GM19452 (cell line): ENCODE data around the gene BAG2.

Experiments used
- ATAC-seq: cut with Tn5 transposase; IDR thresholded peaks from one replicate; pipeline ENCODE4 v1.9.1; 2021; ENCODE audit not compliant: unreplicated experiment

The BAG2 gene

GRCh38 chr6:57172136-57173055, at the start of gene BAG2:
BAG2 (plus strand) TSS chr6:57172326; CDS start chr6:57172698, 372 bp downstream.
- peak; percentile 90 for ATAC-seq

GRCh38 chr6:57123111-57123510, 49.0 kb upstream of the BAG2 start:
- no peak for ATAC-seq

GRCh38 chr6:57127763-57128162, 44.4 kb upstream of the BAG2 start:
- ATAC-seq = no peak

GRCh38 chr6:57130661-57131177, 41.4 kb upstream of the BAG2 start:
- no peak for ATAC-seq

- ATAC-seq = no peak
These were observed 37.2 kb upstream of the BAG2 start for GRCh38 chr6:57134954-57135353.

- ATAC-seq = no peak
These were observed 36.2 kb upstream of the BAG2 start for GRCh38 chr6:57135885-57136284.

GRCh38 chr6:57137350-57137749, 34.8 kb upstream of the BAG2 start:
- no peak for ATAC-seq

- ATAC-seq = no peak
These were observed 34.1 kb upstream of the BAG2 start for GRCh38 chr6:57138026-57138425.

GRCh38 chr6:57141451-57142177, 30.5 kb upstream of the BAG2 start:
- no peak for ATAC-seq

- ATAC-seq = no peak
These were observed 30.0 kb upstream of the BAG2 start for GRCh38 chr6:57142178-57142525.

- ATAC-seq = no peak
These were observed 28.4 kb upstream of the BAG2 start for GRCh38 chr6:57143690-57144089.

GRCh38 chr6:57147401-57147800, 24.7 kb upstream of the BAG2 start:
- no peak for ATAC-seq

GRCh38 chr6:57147955-57148858, 23.9 kb upstream of the BAG2 start:
- ATAC-seq = no peak

- no peak for ATAC-seq
These were observed 13.5 kb upstream of the BAG2 start for GRCh38 chr6:57158658-57159057.

- no peak for ATAC-seq
These were observed 13.0 kb upstream of the BAG2 start for GRCh38 chr6:57159127-57159526.

- ATAC-seq = no peak
These were observed 10.1 kb upstream of the BAG2 start for GRCh38 chr6:57162028-57162427.

- ATAC-seq = no peak
These were observed 9.6 kb upstream of the BAG2 start for GRCh38 chr6:57162516-57162915.

- ATAC-seq = no peak
These were observed 8.2 kb upstream of the BAG2 start for GRCh38 chr6:57163956-57164355.

- ATAC-seq = no peak
These were observed 7.0 kb upstream of the BAG2 start for GRCh38 chr6:57165080-57165479.

- no peak for ATAC-seq
These were observed 1.1 kb downstream of the BAG2 start for GRCh38 chr6:57173056-57173885.
